ENCODE data around the gene KRT7. TPM values are rescaled to one million over a fixed set of nuclear protein-coding genes. Genes with fewer than 3 reads are reported as not detected.

KRT7 gene
- total and polyA plus RNA-seq, 4 donors = 0.37 to 9.9 (median 7.0) TPM

DNA sequence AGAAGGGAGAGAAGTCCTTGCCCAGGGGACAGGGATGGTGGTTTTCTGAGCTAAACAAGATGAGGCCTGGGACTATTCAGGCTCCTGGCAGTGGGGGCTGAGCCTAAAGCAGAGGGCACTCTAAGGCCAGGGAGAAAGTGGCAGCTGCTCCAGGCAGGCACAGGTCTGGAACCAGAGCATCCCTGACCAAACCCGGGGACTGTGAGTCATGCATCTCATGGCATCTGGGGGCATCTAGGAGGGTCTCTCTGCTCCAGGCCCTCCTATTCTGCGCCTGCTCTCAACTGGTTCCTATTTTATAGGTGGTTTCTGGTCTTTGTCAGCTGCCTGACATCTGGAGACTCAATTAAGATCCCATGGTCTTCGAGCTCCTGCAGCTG, 11.6 kb downstream of the KRT7 start:
- Histone ChIP-seq H3K9ac (ENCODE audit: low read depth in 1 of 2, low read length in 2 of 2) (no peak overlapping the region), H3K27ac (ENCODE audit: low read depth in 1 of 2, low read length in 2 of 2) (no peak overlapping the region)
- DNase-seq (ENCODE audit: low spot score) = no peak

DNA sequence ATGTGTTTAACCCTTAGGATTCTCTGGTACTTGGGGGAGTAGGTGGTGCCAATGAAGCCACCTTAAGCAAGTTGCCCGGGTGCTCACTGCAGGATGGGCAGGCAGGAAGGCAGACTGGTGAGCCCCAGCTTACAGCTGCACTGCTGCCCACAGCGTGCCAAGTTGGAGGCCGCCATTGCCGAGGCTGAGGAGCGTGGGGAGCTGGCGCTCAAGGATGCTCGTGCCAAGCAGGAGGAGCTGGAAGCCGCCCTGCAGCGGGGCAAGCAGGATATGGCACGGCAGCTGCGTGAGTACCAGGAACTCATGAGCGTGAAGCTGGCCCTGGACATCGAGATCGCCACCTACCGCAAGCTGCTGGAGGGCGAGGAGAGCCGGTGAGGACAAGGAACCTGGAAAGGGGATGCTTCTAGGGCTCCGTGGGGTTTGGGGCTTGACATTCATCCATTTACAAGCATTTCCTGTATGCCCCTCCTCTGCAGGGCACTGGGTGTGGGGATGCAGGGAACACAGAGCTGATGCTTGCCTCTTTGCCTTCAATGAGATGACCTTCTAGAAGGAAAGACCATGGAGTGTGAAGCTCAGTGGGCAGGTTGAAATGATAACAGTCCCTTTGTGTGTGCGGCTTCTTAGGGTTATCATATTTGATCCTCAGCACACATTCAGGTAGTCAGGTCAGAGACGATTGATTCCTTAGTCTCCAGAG, 12.4 kb downstream of the KRT7 start:
- H3K27ac ChIP-seq (ENCODE audit: low read depth in 1 of 2, low read length in 2 of 2) = no peak overlapping the region
- H3K36me3 ChIP-seq (ENCODE audit: control insufficient read depth in 4 of 4, insufficient read depth in 3 of 4, low read depth in 1 of 4, low read length in 3 of 4) = no peaks in the 10 kb centered on the region
- H3K27me3 ChIP-seq (ENCODE audit: control insufficient read depth in 4 of 4, insufficient read depth in 4 of 4, low read length in 3 of 4) = peaks cover 0 to 9% (median 1%) of the 10 kb centered on the region in 4 donors
- TF ChIP-seq SP1 (IDR thresholded peaks at IDR 0.05) (no peak), FOXA2 (IDR thresholded peaks at IDR 0.05) (no peak), RXRA (IDR thresholded peaks at IDR 0.05) (no peak), TAF1 (conservative IDR thresholded peaks at IDR 0.05) (no peak), YY1 (IDR thresholded peaks at IDR 0.05) (no peak), JUND (IDR thresholded peaks at IDR 0.05) (no peak), EGR1 (IDR thresholded peaks at IDR 0.05; ENCODE audit: low read depth in 2 of 2) (no peak), HNF4A (conservative IDR thresholded peaks at IDR 0.05) (no peak), RAD21 (IDR thresholded peaks at IDR 0.05) (no peak)
- TF ChIP-seq, protein P1, sequence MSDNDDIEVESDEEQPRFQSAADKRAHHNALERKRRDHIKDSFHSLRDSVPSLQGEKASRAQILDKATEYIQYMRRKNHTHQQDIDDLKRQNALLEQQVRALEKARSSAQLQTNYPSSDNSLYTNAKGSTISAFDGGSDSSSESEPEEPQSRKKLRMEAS (IDR thresholded peaks at IDR 0.05) = no peak
- TF ChIP-seq, protein P2, sequence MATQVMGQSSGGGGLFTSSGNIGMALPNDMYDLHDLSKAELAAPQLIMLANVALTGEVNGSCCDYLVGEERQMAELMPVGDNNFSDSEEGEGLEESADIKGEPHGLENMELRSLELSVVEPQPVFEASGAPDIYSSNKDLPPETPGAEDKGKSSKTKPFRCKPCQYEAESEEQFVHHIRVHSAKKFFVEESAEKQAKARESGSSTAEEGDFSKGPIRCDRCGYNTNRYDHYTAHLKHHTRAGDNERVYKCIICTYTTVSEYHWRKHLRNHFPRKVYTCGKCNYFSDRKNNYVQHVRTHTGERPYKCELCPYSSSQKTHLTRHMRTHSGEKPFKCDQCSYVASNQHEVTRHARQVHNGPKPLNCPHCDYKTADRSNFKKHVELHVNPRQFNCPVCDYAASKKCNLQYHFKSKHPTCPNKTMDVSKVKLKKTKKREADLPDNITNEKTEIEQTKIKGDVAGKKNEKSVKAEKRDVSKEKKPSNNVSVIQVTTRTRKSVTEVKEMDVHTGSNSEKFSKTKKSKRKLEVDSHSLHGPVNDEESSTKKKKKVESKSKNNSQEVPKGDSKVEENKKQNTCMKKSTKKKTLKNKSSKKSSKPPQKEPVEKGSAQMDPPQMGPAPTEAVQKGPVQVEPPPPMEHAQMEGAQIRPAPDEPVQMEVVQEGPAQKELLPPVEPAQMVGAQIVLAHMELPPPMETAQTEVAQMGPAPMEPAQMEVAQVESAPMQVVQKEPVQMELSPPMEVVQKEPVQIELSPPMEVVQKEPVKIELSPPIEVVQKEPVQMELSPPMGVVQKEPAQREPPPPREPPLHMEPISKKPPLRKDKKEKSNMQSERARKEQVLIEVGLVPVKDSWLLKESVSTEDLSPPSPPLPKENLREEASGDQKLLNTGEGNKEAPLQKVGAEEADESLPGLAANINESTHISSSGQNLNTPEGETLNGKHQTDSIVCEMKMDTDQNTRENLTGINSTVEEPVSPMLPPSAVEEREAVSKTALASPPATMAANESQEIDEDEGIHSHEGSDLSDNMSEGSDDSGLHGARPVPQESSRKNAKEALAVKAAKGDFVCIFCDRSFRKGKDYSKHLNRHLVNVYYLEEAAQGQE (IDR thresholded peaks at IDR 0.05) = no peak
- TF ChIP-seq, protein P3, sequence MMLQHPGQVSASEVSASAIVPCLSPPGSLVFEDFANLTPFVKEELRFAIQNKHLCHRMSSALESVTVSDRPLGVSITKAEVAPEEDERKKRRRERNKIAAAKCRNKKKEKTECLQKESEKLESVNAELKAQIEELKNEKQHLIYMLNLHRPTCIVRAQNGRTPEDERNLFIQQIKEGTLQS (IDR thresholded peaks at IDR 0.05) = no peak
- TF ChIP-seq, protein P4, sequence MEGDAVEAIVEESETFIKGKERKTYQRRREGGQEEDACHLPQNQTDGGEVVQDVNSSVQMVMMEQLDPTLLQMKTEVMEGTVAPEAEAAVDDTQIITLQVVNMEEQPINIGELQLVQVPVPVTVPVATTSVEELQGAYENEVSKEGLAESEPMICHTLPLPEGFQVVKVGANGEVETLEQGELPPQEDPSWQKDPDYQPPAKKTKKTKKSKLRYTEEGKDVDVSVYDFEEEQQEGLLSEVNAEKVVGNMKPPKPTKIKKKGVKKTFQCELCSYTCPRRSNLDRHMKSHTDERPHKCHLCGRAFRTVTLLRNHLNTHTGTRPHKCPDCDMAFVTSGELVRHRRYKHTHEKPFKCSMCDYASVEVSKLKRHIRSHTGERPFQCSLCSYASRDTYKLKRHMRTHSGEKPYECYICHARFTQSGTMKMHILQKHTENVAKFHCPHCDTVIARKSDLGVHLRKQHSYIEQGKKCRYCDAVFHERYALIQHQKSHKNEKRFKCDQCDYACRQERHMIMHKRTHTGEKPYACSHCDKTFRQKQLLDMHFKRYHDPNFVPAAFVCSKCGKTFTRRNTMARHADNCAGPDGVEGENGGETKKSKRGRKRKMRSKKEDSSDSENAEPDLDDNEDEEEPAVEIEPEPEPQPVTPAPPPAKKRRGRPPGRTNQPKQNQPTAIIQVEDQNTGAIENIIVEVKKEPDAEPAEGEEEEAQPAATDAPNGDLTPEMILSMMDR (IDR thresholded peaks at IDR 0.05; ENCODE audit: low read depth, low read length, missing input control) = no peak
- H3K4me1 ChIP-seq (ENCODE audit: control insufficient read depth in 4 of 4, insufficient read depth in 4 of 4, low read length in 3 of 4) = no peaks in the 10 kb centered on the region
- no peaks in the 10 kb centered on the region for H3K9me3 ChIP-seq (ENCODE audit: control insufficient read depth in 4 of 4, low read length in 3 of 4)
- WGBS = 85% methylated on average over 20 of the region's 20 CpGs
- H3K9ac ChIP-seq (ENCODE audit: low read depth in 1 of 2, low read length in 2 of 2) = no peak overlapping the region
- H3K4me3 ChIP-seq (ENCODE audit: low read depth in 1 of 3, low read length in 3 of 3) = no peak overlapping the region
- no peak for DNase-seq (ENCODE audit: low spot score)

More for the DNA sequence above, 11.6 kb downstream of the KRT7 start:
- H3K4me3 ChIP-seq (ENCODE audit: low read depth in 1 of 3, low read length in 3 of 3) = no peak overlapping the region
- peaks cover 0 to 7% (median 1%) of the 10 kb centered on the region in 4 donors for H3K27me3 ChIP-seq (ENCODE audit: control insufficient read depth in 4 of 4, insufficient read depth in 4 of 4, low read length in 3 of 4)
- 74% methylated on average over 3 of the region's 3 CpGs for WGBS
- no peaks in the 10 kb centered on the region for H3K4me1 ChIP-seq (ENCODE audit: control insufficient read depth in 4 of 4, insufficient read depth in 4 of 4, low read length in 3 of 4)
- H3K9me3 ChIP-seq (ENCODE audit: control insufficient read depth in 4 of 4, low read length in 3 of 4) = no peaks in the 10 kb centered on the region
- no peaks in the 10 kb centered on the region for H3K36me3 ChIP-seq (ENCODE audit: control insufficient read depth in 4 of 4, insufficient read depth in 3 of 4, low read depth in 1 of 4, low read length in 3 of 4)
- TF ChIP-seq RAD21 (IDR thresholded peaks at IDR 0.05) = no peak
- TF ChIP-seq HNF4A (conservative IDR thresholded peaks at IDR 0.05) = no peak
- no peak for TF ChIP-seq RXRA (IDR thresholded peaks at IDR 0.05)
- TF ChIP-seq EGR1 (IDR thresholded peaks at IDR 0.05; ENCODE audit: low read depth in 2 of 2) = no peak
- no peak for TF ChIP-seq HNF4G (IDR thresholded peaks at IDR 0.05)
- TF ChIP-seq, protein P2 (IDR thresholded peaks at IDR 0.05) = no peak
- TF ChIP-seq TAF1 (conservative IDR thresholded peaks at IDR 0.05) = no peak
- no peak for TF ChIP-seq SP1 (IDR thresholded peaks at IDR 0.05)
- TF ChIP-seq FOXA2 (IDR thresholded peaks at IDR 0.05) = no peak
- TF ChIP-seq, protein P1 (IDR thresholded peaks at IDR 0.05) = no peak
- TF ChIP-seq GABPA (IDR thresholded peaks at IDR 0.05 in 1 of 2, conservative IDR thresholded peaks at IDR 0.05 in 1 of 2) = no peak

All from liver (tissue), 9 donors.